GM12865 (cell line): ENCODE results near the gene PCIF1.
"Not testable (repeated sequence)": the region's sequence is repeated elsewhere in the genome, so short reads cannot be mapped to it uniquely, and the experiment has no call there.

Experiments used
- DNase-seq: peaks from one replicate; pipeline ENCODE4 v3.0.0; 2010; ENCODE audit warnings: low read depth
- H3K4me3 ChIP-seq: 2 replicates; pipeline ENCODE4 v1.5.1; 2011; ENCODE audit warnings: mild to moderate bottlenecking, low read depth, low read length, control low read depth
- TF ChIP-seq, protein P1 (sequence below): IDR thresholded peaks from 2 replicates; pipeline ENCODE4 v1.5.1; 2011; ENCODE audit warnings: low read length, control low read depth, low read depth, inconsistent platforms; ENCODE audit not compliant: insufficient read depth; ENCODE audit errors: missing control alignments

PCIF1 gene

DNA sequence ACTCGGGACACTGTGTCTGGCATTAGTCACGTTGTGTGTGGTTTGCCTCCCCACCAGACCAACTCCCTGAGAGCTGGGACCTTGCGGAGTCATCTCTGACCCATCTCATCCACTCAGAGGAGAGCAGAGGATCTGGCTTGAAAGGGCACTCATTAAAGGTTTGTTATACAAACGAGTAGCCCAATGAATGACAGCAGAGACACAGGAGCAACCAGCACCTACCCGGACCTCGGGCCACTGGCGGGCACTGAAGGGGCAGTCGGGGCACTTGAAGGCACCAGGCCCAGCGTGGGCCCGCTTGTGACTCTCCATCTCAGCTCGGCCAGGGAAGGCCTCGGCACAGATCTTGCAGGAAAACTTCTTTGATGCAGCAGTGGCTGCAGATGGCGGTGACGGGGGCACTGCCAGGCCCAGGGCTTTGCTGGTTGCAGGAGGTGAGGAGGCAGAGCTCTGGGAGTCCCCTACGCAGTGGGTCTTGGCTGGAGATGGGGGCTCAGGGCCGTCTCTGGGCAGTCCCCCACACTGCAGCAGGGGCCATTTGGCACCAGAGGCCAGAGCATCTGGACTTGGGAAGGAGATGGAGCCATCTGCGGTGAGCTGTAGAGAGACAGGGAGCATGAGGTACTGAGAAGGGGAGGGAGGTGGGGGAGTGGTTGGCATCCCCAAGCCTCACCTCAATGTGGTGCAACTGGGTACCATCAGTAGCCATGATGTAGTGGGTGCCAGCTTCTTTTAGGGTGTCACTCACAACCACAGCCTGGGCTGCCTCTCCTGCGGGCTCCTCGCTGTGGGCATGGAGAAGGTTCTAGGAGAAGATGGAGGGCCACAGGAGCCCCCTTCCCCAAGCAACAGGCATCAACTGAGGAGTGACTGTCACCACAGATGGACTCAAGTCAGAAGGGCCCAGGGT is 17.7 kb downstream of the PCIF1 start:
- no peak overlapping the region for H3K4me3 ChIP-seq
- TF ChIP-seq, protein P1, sequence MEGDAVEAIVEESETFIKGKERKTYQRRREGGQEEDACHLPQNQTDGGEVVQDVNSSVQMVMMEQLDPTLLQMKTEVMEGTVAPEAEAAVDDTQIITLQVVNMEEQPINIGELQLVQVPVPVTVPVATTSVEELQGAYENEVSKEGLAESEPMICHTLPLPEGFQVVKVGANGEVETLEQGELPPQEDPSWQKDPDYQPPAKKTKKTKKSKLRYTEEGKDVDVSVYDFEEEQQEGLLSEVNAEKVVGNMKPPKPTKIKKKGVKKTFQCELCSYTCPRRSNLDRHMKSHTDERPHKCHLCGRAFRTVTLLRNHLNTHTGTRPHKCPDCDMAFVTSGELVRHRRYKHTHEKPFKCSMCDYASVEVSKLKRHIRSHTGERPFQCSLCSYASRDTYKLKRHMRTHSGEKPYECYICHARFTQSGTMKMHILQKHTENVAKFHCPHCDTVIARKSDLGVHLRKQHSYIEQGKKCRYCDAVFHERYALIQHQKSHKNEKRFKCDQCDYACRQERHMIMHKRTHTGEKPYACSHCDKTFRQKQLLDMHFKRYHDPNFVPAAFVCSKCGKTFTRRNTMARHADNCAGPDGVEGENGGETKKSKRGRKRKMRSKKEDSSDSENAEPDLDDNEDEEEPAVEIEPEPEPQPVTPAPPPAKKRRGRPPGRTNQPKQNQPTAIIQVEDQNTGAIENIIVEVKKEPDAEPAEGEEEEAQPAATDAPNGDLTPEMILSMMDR = no peak
- DNase-seq = no peak

DNA sequence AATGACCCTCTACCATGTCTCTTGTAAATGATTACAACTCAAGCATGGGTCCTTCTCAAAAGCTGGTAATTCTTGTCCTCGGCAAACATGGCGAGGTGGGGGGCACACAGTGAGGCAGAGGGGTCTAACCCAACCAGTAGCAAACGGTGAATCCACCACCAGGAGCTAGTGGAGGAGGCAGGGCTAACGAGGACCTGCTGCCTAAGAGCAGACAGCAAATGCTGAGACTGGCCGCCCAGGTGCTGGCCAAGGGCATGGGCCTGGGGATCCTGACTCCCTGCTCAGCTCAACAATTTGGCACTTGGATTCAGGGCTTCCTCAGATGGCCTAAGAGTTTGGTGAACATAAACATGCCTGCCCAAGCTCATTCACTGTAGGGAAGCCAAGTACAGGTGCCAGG is 18.4 kb downstream of the PCIF1 start:
- H3K4me3 ChIP-seq = no peak overlapping the region
- DNase-seq = no peak
- TF ChIP-seq, protein P1 = no peak

DNA sequence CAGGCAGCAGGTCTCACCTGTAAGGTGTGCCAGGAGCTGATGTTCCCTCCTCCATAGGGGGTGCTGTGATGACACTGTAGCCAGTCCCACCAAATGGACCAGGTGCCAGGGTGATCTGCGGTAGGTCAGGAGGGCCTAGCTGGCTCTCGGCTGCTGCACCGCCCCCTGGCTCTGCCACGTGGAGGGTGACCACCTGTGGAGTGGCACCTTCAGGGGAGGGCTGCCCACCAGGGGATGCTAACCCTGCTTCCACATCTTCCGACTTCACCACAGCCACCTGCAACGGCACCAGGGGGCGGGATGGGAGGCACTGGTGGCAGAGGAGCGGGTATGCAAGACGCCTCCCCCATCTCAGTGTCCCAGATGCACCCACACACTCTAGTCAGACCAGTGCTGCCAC is 19.2 kb downstream of the PCIF1 start:
- no peak overlapping the region for H3K4me3 ChIP-seq
- no peak for DNase-seq
- TF ChIP-seq, protein P1 = no peak

- not testable (repeated sequence) for H3K4me3 ChIP-seq, DNase-seq
These were observed 21.8 kb downstream of the PCIF1 start for GRCh38 chr20:45956326-45956725.

DNA sequence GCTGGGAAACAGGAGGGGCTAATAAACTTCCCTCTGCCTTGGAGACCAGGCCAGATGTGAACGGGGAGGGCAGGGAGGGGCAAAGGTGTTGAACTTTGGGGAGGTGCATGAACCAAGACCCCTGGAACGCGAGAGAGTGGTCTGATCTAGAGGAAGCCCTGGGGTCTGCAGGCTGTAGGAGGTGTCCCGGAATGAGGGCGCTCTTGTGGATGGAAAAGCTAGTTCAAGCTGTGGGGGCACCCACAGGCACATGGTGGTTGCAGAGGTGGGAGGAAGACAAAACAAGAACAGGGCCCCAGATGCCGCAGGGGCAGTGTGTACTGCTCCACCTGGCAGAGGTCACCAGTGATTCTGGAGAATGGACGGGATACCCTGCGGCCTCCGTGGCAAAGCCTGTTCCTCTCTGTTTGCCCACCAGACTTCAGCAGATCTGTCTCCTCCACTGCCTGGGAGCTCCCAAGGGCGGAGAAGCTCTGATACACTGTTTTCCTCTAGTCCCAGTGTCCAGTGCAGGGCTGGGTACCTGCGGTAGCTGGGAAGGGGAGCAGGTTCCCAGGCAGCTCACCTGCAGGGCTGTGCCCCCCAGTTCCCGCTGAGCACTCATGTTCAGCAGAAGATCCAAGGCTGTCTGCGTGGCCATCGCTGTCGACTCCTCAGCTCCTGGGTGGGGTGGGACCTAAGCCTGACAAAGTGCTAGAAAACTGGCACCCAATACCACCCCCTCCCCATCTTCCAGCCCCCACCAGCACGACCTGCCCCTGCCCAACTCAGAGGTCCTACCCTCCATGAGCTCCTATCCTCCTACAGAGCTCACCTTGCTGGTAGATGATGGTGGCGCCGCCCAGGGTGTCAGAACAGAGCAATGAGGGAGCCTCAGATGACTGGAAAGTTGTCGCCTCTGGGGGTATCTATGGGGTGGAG is 22.8 kb downstream of the PCIF1 start:
- DNase-seq = no peak
- no peak overlapping the region for H3K4me3 ChIP-seq
- TF ChIP-seq, protein P1 = no peak

GRCh38 chr20:45958593-45958992 is 24.1 kb downstream of the PCIF1 start:
- DNase-seq = no peak
- no peak overlapping the region for H3K4me3 ChIP-seq
- TF ChIP-seq, protein P1 = no peak

DNA sequence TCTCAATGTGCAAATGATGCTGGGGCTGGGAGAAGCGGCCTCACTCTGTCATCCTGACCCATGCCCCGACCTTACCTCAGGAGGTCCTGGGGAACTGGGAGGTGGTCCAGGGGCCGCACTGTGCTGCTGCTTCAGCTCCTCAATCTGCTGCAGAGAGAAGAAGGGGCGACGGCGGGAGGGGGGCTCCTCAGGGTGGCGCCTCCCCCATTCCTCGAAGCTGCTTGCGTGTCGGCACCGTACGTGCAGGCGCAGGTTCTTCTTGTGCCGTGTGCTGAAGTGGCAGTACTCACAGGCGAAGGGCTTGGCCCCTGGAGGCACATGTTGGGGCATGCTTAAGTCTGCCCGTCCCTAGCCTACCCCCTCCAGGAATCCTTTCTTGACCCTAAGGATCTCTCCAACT is 24.6 kb downstream of the PCIF1 start:
- TF ChIP-seq, protein P1 = no peak
- no peak overlapping the region for H3K4me3 ChIP-seq
- no peak for DNase-seq
